Activated effector memory CD4-positive, alpha-beta T cell treated with Interleukin-2 at 50 U/mL for 16 hours (primary cell): Measurements from ENCODE around the gene CENPW.

ENCODE experiments used
- DNase-seq: peaks from one replicate; pipeline ENCODE4 v3.0.0-alpha.2; 2020

CENPW gene

DNA sequence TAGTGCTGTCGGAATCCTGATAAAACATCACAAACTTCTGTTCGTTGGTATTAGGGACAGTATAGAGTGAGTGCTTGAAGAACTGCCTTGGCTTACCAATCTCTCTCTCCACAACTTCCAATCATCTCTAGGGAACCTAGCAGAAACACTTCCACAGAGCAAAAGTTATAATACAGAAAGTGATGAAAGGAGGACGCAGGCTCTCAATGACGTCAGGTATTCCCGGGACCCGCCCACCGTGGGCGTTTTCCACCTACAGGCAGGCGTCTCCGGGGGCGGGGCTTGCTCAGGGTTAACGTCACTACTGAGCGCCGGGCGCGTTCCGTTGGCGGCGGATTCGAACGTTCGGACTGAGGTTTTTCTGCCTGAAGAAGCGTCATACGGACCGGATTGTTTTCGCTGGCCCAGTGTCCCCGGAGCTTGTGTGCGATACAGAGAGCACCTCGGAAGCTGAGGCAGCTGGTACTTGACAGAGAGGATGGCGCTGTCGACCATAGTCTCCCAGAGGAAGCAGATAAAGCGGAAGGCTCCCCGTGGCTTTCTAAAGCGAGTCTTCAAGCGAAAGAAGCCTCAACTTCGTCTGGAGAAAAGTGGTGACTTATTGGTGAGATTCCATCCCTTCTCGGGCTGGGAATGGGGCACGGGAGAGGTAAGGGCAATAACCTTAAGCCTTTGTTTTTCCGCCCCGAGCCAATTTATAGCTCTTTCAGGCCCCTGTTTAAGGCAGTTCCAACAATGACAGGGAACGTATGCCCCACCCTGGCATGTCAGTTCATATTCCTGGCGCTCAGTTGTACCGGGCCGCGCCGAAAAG, at the start of gene CENPW:
Gene CENPW, plus strand, starts transcription at position 320 of the 814 bp plus-strand sequence. Its CDS starts 159 bp downstream, at position 479.
- DNase-seq: peak; percentile 78

DNA sequence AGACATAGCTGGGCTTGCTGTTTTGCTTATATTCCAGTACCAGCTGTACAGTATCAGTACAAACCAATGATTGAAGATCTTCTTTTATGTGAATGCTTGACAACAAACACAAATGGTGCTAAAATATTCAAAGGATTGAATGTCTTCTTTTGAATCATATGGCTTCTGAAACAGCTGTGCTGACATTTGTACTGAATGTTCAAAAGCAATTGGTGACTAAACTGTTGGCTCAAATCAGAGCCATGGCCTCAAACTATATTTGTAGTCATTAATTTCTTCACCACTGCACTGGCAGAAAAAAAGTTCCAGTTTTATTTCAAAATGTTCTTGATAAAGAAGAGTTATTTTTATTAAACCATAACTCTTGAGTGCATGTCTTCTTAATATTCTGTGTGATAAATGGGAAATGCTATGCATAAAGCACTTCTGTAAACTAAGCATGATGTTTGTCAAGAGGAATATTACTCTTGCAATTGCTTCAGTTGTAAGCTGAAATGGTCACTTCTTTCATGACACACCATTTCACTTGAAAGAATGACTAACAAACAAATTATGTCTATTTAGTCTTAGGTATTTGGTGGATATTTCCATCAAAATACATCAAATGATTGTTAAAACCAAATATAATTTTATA, 45.9 kb upstream of the CENPW start:
- DNase-seq: no peak

DNA sequence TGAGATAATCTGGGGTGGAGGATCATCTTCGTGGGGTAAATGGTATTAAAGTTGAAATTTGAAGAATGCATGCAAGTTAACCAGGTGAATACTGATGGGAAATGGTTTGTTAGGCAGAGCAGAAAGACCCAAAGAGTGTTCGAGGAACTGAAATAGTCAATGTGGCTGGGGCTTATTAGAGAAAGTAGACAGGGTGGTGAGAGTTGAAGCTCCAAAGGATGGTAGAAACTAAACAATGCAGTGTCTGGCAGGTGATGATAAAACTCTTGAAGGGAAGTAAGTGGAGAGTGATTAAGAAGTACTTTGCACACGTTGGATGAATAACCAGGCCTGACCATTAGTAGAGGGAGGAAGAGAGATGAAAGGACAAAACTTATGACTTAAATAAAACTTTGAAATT, 39.8 kb upstream of the CENPW start:
- no peak for DNase-seq

DNA sequence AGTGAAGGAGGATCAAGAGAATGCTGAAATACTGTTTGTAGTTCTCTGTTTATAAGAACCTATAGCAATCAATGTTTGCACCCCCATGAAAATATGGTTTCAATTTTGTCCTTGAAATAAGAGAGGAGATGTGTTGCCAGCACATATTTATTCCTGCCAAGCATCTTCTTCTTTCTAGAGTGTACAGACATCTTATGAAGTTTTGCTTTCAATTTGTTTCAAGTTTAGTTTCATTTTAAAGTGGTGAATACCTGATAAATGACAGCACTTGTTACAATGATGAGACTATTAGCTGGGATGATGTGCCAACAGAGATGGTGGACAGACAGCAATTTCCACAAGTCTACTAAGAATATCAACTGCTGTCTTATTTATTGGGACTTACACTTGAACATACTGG, 39.2 kb upstream of the CENPW start:
- DNase-seq: no peak

DNA sequence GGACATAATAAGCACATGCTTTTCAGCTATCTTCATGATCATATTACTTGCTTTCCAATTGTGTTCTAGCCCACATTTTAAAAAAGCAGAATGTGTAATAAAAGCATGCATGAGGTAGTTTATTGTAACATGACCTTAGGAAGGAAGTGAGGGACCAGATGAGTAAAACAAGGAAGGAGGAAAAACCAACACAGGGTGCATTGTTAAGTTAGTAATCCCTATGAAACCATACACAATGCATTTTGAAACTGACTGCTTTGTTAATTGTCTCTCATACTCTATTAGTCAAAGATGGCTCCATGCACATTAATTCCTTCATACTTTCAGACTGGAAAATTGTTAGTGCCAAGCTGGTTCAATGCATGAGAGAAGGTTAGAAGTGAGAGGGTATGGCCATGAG, 37.7 kb upstream of the CENPW start:
- no peak for DNase-seq

DNA sequence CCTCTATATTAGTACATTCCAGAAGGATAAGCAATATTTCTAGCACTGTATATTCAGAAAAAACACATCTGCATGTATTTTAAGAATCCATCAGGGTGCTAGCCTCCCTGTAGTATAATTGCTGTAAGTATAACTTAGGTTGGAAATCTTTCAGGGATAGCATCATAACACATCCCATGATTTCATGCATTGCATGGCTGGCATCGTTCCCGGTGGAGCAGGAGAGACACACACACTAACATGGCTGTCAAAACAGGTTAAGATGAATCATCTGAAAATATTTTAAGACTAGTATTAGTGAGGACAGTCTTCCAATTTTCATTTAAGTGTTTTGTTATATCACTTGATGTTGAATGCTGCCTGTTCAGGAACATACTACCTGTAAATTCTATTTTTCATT, 32.1 kb upstream of the CENPW start:
- DNase-seq: no peak

DNA sequence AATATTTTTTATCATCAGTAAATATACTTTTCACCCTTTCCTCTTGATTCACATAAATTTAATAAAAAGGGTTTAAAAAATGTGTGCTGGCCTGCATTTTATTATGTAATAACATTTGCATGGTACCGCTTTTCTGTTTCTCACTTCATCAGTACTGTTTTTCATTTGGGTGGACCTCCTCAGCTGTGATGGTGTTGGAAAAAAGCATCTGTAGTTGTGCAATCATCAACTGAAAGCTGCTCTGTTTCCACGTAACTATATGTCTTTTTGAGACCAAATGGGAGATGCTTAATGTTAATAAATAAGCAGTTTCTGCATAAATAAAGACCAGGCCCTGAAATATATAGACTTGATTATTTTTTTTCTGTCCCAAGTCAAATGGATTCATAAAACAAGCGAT, 31.6 kb upstream of the CENPW start:
- no peak for DNase-seq

DNA sequence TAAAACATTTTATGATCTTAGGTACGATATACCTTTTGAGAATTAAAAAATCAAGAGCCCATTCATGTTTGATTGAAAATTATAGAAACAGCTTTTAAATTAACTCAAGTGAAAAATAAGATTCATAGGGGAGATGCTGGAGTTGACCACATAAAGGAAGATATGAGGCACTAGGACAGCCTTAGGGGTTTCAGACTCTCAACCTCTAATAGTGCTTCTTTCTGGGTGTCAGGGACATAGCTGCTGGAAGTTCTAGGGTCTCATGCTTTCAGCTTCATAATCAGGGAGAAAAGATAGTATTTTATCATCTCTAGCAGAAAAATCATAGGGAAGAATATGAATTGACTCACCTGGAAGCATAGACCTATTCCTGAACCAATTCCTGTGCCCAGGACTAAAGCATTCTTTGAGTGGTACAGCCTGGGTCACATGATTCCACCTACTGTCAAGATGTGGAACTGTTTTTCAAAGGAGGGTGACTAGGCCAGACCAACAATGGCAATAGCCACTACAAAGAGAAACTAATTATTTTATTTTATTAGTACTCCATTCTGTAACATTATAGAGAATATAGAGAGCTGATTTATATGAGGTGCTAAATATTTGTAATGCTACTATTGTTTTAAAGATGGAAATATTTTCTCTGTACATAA, 27.8 kb upstream of the CENPW start:
- no peak for DNase-seq

DNA sequence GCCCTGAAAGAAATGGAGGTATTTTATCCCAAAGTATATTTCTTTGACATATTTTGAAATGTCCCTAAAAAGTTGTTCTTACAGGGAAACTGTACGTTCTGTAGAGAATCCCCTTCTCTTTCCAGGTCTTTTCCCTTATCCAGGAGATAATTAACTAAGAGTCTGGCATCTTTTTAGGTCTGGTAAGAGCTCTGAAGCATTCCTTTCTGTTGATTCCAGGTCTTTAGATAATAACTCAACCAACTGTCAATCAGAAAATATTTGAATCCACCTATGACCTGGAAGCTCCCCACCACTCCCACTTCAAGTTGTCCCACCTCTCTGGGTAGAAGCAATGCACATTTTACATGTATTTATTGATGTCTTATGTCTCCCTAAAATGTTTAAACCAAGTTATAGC, 26.0 kb upstream of the CENPW start:
- no peak for DNase-seq

DNA sequence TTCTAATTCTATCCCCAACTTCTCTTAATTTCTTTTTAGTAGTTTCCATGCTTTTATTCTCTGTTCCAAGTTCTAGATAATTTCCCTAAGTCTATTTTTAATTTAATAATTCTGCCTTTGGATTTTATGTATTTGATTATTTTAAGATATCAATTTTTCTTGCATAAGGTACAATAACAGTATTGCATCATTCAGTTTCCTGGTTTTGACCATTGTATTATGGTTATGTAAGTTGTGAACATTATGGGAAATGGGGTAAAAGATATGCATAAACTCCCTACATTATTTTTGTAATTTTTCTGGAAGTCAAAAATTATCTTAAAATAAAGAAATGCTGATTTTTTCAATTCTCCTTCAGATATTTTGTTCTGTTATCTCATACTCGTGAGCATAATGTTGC, 21.1 kb upstream of the CENPW start:
- no peak for DNase-seq

DNA sequence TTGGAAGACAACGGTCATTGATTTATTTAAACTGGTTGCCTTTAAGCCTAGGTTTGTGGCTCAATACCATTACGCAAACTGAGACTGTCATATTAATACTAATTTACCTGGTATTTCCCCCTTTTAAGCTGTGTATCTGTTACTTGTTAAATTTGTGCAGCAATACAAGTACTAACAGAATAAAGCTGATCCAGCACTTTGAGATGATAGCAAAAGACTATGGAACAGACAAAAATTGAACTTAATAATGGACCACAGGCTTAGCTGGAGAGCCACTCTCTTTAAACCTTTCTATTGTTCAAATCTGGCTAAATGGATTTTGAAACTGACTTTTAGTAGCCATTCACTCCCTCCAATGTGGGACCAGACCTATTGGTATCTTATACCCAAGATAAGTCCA, 6.2 kb upstream of the CENPW start:
- DNase-seq: no peak

DNA sequence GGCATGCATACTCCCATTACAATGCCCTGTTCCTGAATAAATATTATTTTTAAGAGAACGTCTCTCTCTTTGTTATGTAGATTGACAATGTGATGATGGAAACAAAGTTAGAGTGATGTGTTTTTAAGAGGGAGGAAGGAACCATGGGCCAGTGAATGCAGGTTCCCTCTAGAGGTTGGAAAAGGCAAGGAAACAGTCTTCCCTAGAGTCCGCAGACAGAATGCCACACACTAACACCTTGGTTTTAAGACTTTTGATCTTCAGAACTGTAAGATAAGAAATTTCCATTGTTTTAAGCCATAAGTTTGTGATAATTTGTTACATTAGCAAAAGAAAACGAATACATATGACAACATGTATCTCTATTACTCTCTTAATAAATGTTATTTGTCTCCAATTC, 4.7 kb upstream of the CENPW start:
- DNase-seq: no peak

DNA sequence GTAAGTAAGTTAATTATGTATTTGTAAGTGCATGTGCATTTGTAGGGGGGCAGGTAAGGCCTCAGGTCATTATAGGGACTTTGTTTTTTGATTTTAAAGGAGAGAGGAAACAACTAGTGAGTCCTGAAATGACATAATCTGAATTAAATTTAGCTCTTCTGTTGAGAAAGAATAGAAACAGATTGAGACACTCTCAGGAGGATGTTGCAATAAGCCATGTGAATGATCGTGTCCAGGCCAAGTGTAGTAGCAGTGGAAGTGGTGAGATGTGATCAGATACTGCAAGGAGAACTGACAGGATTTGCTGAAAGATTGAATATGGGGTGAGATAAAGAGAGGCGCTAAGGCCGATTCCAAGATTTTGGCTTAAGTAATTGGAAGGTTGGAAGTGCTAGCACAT, 2.6 kb upstream of the CENPW start:
- DNase-seq: no peak

DNA sequence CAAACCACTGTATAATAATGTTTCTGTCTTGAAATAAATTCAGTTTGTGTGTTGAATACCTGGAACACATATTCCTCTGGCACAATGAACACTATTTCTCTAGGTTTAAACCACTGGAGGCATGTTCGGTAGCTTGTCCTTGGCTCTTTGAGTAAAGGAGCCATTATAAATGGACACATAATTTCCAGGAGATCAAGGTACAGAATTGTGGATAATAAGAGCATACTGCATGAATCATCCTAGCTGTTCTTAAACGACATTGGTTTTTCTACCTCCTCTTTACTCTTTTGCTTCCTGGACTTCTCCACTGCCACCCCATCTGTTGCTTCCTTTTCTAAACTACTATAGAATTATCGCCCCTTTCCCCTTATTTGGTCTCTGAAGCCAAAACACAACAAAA, 1.2 kb downstream of the CENPW start:
- no peak for DNase-seq

DNA sequence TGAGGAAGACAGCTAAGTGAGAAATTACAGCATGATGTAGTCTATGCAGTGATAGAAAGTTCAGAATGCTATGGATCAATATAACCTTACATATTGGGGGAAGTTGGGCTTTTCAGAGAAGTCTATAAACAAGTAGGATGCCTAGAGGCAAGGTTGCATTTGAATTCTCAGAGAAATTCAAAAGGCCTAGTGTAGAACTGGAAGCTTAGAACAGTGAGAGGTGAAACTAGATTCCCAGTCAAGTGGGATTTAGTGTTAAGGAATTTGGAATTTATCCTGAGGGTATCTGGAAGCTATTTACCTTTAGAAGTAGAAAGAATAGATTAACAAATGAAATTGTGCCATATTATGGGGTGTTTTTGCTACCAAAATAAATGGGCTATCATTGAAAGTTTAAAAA, 4.3 kb downstream of the CENPW start:
- no peak for DNase-seq

DNA sequence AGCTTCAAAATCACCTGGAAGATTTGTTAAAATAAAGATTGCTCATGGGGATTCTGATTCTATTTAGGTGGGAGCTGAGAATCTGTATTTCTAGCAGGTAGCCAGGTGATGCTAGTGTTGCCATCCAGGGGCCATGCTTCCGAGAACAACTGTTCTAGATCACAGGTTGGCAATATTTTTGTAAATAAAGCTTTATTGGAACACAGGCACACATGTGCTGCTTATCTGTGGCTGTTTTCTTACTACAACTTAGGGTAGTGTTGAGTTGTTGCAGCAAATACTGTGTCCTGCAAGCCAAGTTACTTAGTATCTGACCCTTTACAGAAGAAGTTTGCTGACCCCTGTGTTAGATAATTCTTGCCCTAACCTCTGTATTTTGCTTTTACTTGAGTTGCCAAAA, 12.0 kb downstream of the CENPW start:
- DNase-seq: no peak

DNA sequence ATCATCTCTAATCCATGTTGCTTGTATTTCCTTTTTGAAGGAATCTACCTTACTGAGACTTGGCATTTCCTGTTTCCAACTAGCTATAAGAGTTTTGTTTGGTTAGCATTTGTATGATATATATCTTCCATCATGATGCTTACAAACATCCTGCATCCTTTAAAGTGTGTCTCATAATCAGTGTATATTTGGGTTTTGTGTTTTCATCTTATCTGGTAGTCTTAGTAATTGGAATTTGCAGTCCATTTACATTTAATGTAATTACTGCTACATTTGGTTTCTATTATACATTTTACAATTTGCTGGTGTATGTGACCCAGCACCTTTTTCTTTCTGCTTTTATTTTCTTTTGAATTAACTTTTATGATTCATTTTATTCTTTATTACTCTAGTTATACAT, 12.6 kb downstream of the CENPW start:
- DNase-seq: no peak

DNA sequence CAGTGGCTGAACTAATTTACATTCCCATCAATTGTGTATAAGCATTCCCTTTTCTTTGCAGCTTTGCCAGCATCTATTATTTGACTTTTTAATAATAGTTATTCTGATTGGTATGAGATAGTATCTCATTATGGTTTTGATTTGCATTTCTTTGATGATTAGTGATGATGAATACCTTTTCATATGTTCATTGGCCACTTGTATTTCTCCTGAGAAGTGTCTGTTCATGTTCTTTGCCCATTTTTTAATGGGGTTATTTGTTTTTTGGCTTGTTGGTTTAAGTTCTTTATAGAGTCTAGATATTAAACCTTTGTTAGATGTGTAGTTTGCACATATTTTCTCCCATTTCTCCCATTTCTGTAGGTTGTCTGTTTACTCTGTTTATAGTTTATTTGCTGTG, 16.6 kb downstream of the CENPW start:
- no peak for DNase-seq

DNA sequence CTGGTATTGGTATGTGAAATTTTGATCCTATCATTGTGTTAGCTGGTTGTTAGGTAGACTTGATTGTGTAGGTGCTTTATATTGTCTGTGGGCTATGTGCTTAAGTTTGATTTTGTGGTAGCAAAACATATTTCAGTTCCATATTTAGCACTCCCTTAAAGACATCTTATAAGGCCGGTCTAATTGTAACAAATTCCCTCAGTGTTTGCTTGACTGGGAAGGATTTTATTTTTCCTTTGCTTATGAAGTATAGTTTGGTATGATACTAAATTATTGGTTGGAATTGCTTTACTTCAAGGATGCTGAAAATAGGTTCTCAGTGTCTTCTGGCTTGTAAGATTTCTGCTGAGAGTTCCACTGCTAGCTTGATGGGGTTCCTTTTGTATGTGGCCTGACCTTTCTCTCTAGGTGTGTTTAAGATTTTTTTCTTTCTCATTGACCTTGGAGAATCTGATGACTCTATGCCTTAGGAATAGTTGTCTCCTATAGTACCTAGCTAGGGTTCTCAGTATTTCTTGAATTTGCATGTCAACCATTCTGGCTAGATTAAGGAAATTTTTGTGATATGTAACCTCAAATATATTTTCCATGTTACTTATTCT, 20.1 kb downstream of the CENPW start:
- DNase-seq: no peak

DNA sequence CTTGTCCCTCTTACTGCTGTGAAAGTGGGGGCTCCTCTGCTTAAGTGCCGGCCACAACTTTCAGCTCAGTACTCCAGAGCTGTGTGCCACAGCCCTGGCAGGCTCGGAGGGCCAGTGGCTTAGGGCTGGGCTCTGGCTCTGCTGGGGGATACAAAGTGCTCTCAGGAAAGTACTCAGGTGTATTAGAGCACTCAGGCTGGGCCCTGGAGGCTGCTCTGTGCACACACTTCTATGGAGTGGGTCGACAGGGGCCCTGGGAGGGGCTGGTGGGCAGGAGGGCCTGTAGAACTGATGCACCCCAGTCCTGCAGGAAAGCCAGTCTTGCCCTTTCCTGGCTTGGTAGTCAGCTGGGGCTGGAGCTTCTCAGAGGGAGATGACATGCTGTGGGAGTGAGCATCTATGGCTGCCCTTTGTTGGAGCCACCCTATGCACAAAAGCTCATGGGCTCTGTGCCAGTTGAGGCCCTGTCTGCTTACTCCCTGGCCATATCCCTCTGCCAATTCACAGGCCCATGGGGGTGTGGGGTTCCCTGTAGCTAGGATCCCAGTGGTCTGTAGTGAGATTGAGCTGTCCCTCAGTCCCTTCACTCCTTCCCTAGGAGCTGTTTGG, 22.0 kb downstream of the CENPW start:
- DNase-seq: no peak

DNA sequence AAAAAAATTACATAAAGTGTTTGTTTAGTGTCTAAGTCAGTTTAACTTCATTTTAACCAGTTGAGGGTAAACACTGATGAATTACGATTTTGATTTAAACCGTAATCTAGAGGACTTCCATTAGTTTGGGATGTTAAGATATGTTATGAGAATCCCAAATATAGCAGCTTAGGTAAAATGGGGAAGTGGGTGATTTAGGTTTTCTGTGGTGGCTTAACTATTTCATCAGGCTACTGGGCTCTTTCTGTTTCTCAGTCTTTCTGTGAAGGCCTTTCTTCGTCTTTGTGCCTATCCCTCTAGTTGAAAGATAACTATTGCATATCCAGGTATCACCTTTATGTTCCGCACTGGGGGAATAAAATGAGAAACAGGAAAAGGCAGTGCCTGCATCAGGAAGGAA, 27.9 kb downstream of the CENPW start:
- no peak for DNase-seq

DNA sequence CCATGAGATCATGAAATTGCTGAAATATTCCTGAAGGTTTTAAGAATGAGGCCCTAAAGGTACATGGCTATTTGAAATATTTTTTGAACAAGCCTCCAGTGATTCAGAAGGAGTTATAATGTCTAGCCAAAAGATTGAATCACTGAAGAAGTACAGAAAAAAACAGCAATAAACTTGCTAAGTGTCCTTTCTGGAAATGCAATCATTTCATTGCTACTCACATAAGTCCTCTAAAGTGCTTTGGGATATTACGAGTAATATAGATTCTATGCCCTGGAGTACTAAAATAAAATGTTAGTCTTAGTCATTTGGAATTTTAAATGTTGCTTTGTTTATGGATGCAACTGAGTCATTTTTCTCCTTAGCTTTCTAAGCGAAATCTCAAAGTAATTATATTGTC, 32.7 kb downstream of the CENPW start:
- DNase-seq: no peak

DNA sequence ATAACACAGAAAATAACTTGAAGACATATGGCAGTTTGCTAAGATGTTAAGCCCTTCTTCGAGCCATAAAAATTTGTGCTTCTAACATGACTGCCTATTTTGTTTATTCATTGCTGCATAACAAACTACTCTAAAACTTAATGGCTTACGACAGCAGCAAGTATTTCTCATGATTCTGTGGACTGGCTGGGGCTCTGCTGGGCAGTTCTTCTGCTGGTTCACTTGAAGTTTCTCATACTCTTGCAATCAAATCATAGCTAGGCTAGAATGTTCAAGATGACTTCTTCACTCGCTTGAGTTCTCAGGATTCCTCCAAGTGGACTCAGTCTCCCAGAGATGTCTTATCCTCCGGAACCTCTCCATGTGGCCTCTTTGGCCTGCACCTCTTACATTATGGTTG, 33.4 kb downstream of the CENPW start:
- DNase-seq: no peak

DNA sequence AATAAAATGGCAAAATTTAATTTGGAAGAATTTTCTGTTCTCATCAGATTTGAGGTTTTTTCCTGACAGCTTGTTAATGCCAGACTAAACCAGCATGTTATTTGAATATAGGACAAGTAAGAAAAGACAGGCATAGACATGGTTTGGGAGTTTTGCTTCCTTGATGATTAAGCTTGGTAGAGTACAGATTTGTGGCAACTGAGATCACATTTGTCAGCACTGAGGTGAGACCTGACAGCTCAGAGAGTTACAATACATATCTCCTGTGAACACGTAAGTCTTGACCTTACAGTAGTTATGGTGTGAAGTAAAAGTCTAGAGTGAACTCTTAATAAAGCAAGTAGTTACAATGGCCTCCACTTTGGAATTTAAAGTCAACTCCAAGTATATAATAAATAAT, 34.5 kb downstream of the CENPW start:
- no peak for DNase-seq
